Progenitor cell of endocrine pancreas (in vitro differentiated cells): ENCODE measurements around the gene DUT. TPM values are rescaled to one million over a fixed set of nuclear protein-coding genes. Genes with fewer than 3 reads are reported as not detected.

ENCODE experiments used
- DNase-seq: peaks from one replicate; pipeline ENCODE4 v3.0.0; 2021; ENCODE audit warnings: low spot score; ENCODE audit not compliant: unreplicated experiment
- H3K27ac Mint-ChIP-seq: 2 replicates; pipeline ENCODE4 v1.8.0; 2021; ENCODE audit warnings: mild to moderate bottlenecking, moderate library complexity, mixed read lengths
- H3K27me3 Mint-ChIP-seq: 2 replicates; pipeline ENCODE4 v1.8.0; 2021; ENCODE audit warnings: mixed read lengths
- H3K36me3 Mint-ChIP-seq: 2 replicates; pipeline ENCODE4 v1.8.0; 2022; ENCODE audit warnings: mixed read lengths; ENCODE audit not compliant: insufficient read depth
- H3K4me1 Mint-ChIP-seq: 2 replicates; pipeline ENCODE4 v1.8.0; 2021; ENCODE audit warnings: low read depth, mixed read lengths
- H3K4me3 Mint-ChIP-seq: 2 replicates; pipeline ENCODE4 v1.8.0; 2021; ENCODE audit warnings: low read depth, mild to moderate bottlenecking, moderate library complexity, mixed read lengths
- H3K9me3 Mint-ChIP-seq: 2 replicates; pipeline ENCODE4 v1.8.0; 2021; ENCODE audit warnings: low read depth, mixed read lengths
- CTCF ChIP-seq: fragments of 200-600 bp; sonication (generic); IDR thresholded peaks from one replicate; pipeline ENCODE4 v1.5.0; 2021; ENCODE audit warnings: antibody characterized with exemption, mild to moderate bottlenecking; ENCODE audit not compliant: unreplicated experiment
- total RNA-seq: library from RNA; stranded (reverse); gene quantifications from 2 replicates; pipeline ENCODE4 v1.2.1, GENCODE V29; 2021

DUT gene
- total RNA-seq, 1 donor from 2014 or later = 77.1 TPM

GRCh38 chr15:48366584-48367312 lies 35.5 kb downstream of the DUT start:
- Mint-ChIP-seq H3K27ac (no peak overlapping the region), H3K36me3 (no peaks in the 10 kb centered on the region), H3K9me3 (peaks cover 7% of the 10 kb centered on the region), H3K27me3 (no peaks in the 10 kb centered on the region), H3K4me1 (peaks cover 4% of the 10 kb centered on the region), H3K4me3 (no peak overlapping the region)
- TF ChIP-seq CTCF = no peak
- DNase-seq = no peak

- DNase-seq = no peak
- no peaks in the 10 kb centered on the region for H3K27me3 Mint-ChIP-seq
- H3K36me3 Mint-ChIP-seq = no peaks in the 10 kb centered on the region
- H3K4me1 Mint-ChIP-seq = peaks cover 4% of the 10 kb centered on the region
- H3K9me3 Mint-ChIP-seq = peaks cover 4% of the 10 kb centered on the region
- no peak for TF ChIP-seq CTCF
- H3K4me3 Mint-ChIP-seq = no peak overlapping the region
- H3K27ac Mint-ChIP-seq = no peak overlapping the region
Measured at GRCh38 chr15:48367483-48367882, 36.3 kb downstream of the DUT start.

- H3K9me3 Mint-ChIP-seq = no peaks in the 10 kb centered on the region
- no peak for DNase-seq
- H3K4me3 Mint-ChIP-seq = no peak overlapping the region
- peaks cover 5% of the 10 kb centered on the region for H3K27me3 Mint-ChIP-seq
- no peak for TF ChIP-seq CTCF
- peaks cover 4% of the 10 kb centered on the region for H3K4me1 Mint-ChIP-seq
- H3K27ac Mint-ChIP-seq = no peak overlapping the region
- H3K36me3 Mint-ChIP-seq = no peaks in the 10 kb centered on the region
Measured at GRCh38 chr15:48370460-48370859, 39.2 kb downstream of the DUT start.

GRCh38 chr15:48371550-48371949 lies 40.3 kb downstream of the DUT start:
- peaks cover 5% of the 10 kb centered on the region for H3K27me3 Mint-ChIP-seq

GRCh38 chr15:48371961-48372360 lies 40.7 kb downstream of the DUT start:
- no peak for DNase-seq
- H3K4me1 Mint-ChIP-seq = peaks cover under 1% of the 10 kb centered on the region
- H3K27me3 Mint-ChIP-seq = peaks cover 5% of the 10 kb centered on the region
- no peak overlapping the region for H3K27ac Mint-ChIP-seq
- no peaks in the 10 kb centered on the region for H3K36me3 Mint-ChIP-seq
- H3K4me3 Mint-ChIP-seq = no peak overlapping the region
- TF ChIP-seq CTCF = no peak
- H3K9me3 Mint-ChIP-seq = no peaks in the 10 kb centered on the region

More at GRCh38 chr15:48371550-48371949, 40.3 kb downstream of the DUT start:
- no peaks in the 10 kb centered on the region for H3K36me3 Mint-ChIP-seq
- peaks cover 4% of the 10 kb centered on the region for H3K4me1 Mint-ChIP-seq
- no peak for TF ChIP-seq CTCF
- H3K27ac Mint-ChIP-seq = no peak overlapping the region
- DNase-seq = no peak
- H3K9me3 Mint-ChIP-seq = no peaks in the 10 kb centered on the region
- H3K4me3 Mint-ChIP-seq = no peak overlapping the region
